HTERT RPE-1 (cell line): Measurements from ENCODE around the gene OR2T34.
"Not testable (repeated sequence)": the region's sequence is repeated elsewhere in the genome, so short reads cannot be mapped to it uniquely, and the experiment has no call there.

Source experiments
- in situ Hi-C: fragments of 300-500 bp; cut with MboI; formaldehyde crosslinking; loops from 4 replicates; pipeline ENCODE4 v1.14.3; 2020; ENCODE audit warnings: low sequenced_read_pairs

The OR2T34 gene

DNA sequence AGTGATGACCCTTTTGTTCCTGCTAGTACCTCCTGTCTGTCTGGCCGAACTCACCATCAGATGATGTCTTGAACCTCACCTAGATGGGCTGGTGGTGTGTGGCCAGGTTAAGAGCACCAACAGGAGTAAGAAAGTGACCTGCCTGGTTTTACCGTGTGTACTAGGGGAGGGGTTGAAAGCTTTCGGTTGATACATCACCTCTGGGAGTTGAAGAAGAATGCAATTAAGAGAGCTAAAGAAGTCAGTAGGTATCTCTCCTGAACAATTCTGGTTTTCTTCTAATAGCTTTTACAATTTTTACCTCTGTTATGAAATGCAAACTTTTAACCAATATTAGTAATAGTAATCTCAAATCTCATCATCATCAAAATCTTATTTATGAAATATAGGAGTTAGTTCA, 11.9 kb downstream of the OR2T34 start, which contains the start of gene OR2T29:
OR2T29 (minus strand) TSS at position 101 of the 400 bp plus-strand sequence. CDS start 3,281 bp downstream, outside the sequence.
- in situ Hi-C loops = not testable (repeated sequence)

DNA sequence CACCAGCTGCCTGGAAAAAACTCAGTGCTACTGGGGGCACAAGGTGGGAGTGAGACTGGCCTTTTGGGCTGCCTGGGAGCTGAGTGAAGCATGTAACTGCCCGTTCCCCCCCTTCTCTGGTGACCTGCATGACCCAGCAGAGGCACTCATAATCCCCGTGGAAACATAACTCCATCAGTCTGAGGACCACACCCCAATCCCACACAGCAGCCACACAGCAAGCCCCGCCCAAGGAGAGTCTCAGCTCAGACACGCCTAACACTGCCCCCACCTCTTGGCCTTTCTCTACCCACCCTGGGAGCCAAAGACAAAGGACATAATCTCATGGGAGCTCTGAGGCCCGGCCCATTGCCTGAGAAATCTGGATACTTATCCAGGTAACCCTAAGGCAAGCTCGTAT, 23.5 kb downstream of the OR2T34 start:
- in situ Hi-C loops = not testable (repeated sequence)

DNA sequence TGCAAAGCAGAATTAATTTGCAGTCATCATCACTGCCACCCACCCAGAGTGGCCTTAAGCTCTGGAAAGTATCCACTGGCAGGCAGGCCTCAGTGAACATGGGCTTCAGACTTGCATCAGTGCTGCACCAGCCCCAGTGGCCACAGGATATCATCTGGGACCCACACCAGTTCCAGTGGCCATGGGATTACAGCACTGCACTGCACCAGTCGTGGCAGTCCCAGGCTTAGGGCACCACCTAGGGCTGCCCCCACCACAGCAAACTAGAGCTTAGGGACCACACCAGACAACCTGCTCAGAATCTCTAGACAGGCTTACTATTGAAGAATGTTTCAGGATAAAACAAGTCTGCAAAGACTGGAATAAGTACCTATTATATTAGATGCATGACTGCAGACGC, 27.2 kb downstream of the OR2T34 start:
- in situ Hi-C loops = not testable (repeated sequence)

DNA sequence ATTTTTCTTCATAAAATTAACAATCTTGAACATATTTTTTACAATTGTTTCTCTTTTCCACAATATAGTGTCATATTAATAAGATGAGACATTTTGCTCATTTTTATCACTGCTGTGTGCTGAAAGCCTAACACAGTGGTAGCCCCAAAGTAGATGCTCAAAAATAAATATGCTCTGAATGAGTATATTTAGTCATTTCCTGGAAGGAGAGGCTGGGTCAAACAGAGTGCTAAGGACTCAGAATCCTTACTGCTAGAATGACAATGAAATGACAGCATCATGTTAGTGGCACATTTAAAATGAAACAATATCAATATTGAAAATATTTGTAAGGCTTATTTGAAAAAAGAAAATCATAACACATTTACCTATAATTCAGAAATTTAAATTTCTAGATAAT, 37.1 kb downstream of the OR2T34 start:
- in situ Hi-C loops = not testable (repeated sequence)
